Mesodermal cell (in vitro differentiated cells): ENCODE results near the gene NCK2.

ENCODE experiments used
- H3K27ac ChIP-seq: 2 replicates; pipeline ENCODE4 v1.7.0; 2013; ENCODE audit warnings: mild to moderate bottlenecking, low read depth, low read length, moderate library complexity; ENCODE audit not compliant: severe bottlenecking
- H3K36me3 ChIP-seq: 2 replicates; pipeline ENCODE4 v1.7.1; 2013; ENCODE audit warnings: mild to moderate bottlenecking, low read length, moderate library complexity; ENCODE audit not compliant: control insufficient read depth, insufficient read depth
- H3K4me1 ChIP-seq: one replicate; pipeline ENCODE4 v1.7.1; 2013; ENCODE audit warnings: mild to moderate bottlenecking, low read length; ENCODE audit not compliant: insufficient read depth, control insufficient read depth, poor library complexity, severe bottlenecking
- H3K4me3 ChIP-seq: 2 replicates; pipeline ENCODE4 v1.7.0; 2013; ENCODE audit warnings: low read length, control low read depth, mild to moderate bottlenecking; ENCODE audit not compliant: insufficient read depth, poor library complexity, severe bottlenecking; ENCODE audit errors: extremely low read depth
- H3K9me3 ChIP-seq: 2 replicates; pipeline ENCODE4 v1.7.1; 2013; ENCODE audit warnings: mild to moderate bottlenecking, low read length, moderate library complexity; ENCODE audit not compliant: control insufficient read depth
- WGBS, 2 experiments: methylation state at CpG; one replicate each; pipeline ENCODE4 v1.1.5; 2013; ENCODE audit warnings: missing lambda C conversion rate in 2 of 2; ENCODE audit not compliant: insufficient coverage in 2 of 2; 5-methylcytosine and 5-hydroxymethylcytosine counted together

The NCK2 gene

DNA sequence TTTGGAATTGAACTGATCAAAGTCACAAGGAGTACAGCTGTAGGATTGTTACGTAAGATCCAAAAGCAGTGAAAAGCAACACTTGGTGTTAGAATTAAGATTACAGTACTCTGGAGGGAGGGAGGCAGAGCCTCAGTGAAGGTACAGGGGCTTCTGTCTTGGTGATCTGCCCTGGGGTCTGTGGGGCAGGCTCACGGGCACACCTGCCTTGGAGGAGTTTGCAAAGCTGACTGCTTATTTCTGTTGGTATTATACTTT lies 114.9 kb downstream of the NCK2 start:
- peaks cover 35% of the 10 kb centered on the region for H3K36me3 ChIP-seq
- H3K27ac ChIP-seq: no peak overlapping the region
- 93 to 100% methylated on average over 1 of the region's 2 CpGs for WGBS, 2 experiments
- no peaks in the 10 kb centered on the region for H3K4me1 ChIP-seq
- no peaks in the 10 kb centered on the region for H3K9me3 ChIP-seq
- no peak overlapping the region for H3K4me3 ChIP-seq

DNA sequence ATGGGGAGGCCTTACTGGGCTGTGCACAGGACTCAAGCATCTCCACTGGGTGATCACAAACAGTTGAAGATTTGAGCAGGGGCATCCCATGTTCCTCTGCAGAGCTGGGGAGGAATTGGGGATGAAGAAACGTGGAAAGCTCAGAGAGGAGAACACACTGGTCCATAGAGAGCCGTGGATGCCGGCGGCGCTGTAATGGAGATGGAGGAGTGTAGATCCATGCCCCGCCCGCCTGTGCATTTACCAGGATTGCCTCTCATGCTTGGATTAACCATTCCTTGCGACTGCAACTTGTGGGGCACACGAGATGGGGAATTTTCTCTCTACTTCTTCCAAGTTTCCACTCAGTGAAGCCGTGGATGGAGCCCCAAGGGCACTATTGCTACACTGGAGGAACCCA lies 115.9 kb downstream of the NCK2 start:
- no peak overlapping the region for H3K27ac ChIP-seq
- no peak overlapping the region for H3K4me3 ChIP-seq
- no peaks in the 10 kb centered on the region for H3K9me3 ChIP-seq
- H3K4me1 ChIP-seq: no peaks in the 10 kb centered on the region
- WGBS, 2 experiments: 93 to 98% methylated on average over 10 of the region's 10 CpGs
- peaks cover 29% of the 10 kb centered on the region for H3K36me3 ChIP-seq

DNA sequence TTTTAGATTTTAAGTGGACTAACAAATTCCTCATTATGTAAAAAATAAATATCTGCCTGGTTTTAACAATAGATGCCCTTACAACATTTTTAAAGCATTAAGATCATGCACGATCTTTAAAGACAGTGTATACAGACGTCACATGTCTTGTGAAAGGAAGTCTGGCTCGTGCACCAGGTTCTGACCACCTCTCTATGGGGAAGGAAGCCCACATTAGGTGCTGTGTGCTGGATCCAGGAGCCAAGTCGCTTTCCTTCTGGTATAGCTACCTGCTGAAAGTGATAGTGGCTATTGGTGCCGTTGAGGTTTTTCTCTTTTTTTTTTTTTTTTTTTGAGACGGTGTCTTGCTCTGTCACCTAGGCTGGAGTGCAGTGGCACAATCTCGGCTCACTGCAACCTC lies 116.5 kb downstream of the NCK2 start:
- Histone ChIP-seq H3K27ac (no peak overlapping the region), H3K36me3 (peaks cover 24% of the 10 kb centered on the region), H3K4me1 (peaks cover under 1% of the 10 kb centered on the region), H3K9me3 (no peaks in the 10 kb centered on the region), H3K4me3 (no peak overlapping the region)
- 92 to 93% methylated on average over 2 to 4 of the region's 7 CpGs for WGBS, 2 experiments

DNA sequence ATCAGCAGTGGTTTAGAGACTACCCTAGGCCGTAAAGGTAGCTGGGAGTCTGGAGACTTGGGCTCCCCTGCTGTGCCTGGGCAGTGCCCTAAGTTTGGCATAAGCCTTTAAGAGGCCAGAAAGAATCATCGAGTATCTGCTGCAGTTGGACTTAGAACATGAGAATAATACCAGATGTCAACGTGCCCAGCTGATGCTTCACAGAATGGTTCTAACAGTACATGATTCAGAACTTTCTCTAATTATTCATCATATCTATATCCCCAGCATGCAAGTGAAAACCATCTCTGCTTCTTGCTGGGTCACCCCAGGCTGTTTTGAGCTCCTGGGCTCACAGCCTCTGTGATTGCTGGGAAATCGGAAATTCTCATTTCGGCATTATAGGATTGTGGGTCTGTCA lies 118.1 kb downstream of the NCK2 start:
- no peak overlapping the region for H3K27ac ChIP-seq
- peaks cover 17% of the 10 kb centered on the region for H3K36me3 ChIP-seq
- peaks cover 14% of the 10 kb centered on the region for H3K4me1 ChIP-seq
- WGBS, 2 experiments: 90 to 100% methylated on average over 2 of the region's 5 CpGs
- no peaks in the 10 kb centered on the region for H3K9me3 ChIP-seq
- no peak overlapping the region for H3K4me3 ChIP-seq

DNA sequence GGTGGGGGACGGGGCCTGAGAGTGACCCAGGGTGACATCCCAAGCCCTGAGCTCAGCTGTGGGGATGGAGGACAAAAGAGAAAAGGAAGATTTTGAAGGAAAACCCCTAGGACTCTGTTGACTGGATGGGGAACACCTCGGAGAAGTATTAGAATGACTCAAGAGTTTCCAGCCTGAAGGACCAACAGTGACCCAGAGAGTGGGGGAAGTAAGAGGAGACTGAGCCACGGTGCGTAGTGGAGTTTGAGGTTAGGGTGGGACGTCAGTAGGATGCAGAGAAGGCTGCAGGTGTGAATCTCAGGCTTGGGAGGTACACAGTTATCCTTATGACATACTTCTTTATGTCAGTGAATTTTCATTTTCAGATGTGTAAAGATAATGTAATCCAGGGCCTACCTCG lies 119.5 kb downstream of the NCK2 start:
- Histone ChIP-seq H3K4me3 (no peak overlapping the region), H3K27ac (no peak overlapping the region)
- 95 to 100% methylated on average over 2 of the region's 6 CpGs for WGBS, 2 experiments

DNA sequence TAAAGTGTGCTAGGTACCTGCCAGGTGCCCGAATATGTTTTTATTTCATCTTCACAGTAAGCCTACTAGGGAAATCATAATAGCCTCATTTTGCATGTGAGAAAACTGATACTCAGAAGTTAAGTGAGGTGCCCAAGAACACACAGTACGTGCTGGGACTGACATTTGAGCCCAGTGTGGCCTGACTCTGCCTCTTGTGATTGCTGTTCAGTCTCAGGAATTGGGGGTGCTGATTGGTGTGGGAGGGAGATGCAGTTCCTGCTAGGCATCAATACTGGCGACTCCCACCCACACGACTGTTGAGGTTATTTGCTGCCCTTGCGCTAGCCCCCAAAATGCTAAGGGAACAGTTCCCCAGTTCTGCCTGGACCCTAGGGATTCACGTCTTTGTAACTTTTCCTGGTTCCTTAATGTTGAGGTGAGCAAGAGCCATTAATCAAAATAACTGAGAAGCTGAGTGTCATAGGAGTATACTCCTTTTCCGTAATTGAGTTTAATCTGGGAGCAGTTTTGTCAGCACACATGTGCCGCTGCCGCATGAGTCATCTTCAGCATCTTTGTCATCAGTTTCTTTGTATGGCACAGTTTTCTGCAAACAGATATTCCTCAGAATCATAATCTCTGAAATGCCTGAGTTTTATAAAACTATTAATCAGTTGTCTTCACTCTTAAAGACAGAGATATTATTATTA lies 120.7 kb downstream of the NCK2 start:
- Histone ChIP-seq H3K27ac (no peak overlapping the region), H3K4me3 (no peak overlapping the region), H3K9me3 (no peaks in the 10 kb centered on the region), H3K4me1 (peaks cover 16% of the 10 kb centered on the region), H3K36me3 (peaks cover 13% of the 10 kb centered on the region)
- 94 to 100% methylated on average over 3 to 4 of the region's 9 CpGs for WGBS, 2 experiments

More for the DNA sequence above, 119.5 kb downstream of the NCK2 start:
- H3K4me1 ChIP-seq: peaks cover 16% of the 10 kb centered on the region
- no peaks in the 10 kb centered on the region for H3K9me3 ChIP-seq
- peaks cover 14% of the 10 kb centered on the region for H3K36me3 ChIP-seq

DNA sequence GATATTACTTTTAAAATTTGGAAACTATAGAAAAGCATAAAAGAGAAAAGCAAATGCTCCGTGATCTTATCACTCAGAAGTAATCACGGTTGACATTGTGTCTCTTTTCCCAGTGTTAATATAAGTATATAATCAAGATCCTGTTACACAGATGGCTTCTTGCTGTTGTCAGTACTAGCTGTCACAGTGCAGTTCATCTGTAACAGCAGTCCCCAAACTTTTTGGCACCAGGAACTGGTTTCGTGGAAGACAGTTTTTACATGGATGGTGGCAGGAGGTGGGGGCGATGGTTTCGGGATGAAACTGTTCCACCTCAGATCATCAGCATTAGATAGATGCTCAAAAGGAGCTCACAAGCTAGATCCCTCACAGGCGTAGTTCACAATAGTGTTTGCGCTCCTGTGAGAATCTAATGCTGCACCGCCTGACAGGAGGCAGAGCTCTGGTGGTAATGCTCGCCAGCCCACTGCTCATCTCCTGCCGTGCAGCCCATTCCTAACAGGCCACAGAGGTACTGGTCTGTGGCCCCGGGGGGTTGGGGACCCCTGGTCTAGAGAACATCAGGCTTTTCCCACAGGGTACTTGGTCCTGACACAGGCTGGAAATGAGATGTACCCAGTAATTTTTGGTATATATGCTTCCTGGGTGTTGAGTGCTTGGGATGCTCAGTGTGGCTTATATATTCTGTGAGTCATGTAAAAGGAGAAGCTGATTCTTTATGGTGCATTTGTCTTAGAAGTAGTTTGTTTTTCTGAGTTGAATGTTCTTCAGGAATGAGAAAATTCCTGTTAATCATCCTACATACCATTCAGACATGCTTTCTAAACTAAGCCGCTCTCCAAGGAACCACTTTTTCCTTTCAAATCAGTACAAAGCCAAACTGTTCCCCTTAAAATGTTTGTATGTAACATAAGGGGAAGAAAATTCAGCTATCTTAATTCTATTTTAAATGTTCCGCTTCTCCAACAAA lies 121.8 kb downstream of the NCK2 start:
- 90% methylated on average over 8 to 9 of the region's 13 CpGs for WGBS, 2 experiments
- H3K9me3 ChIP-seq: no peaks in the 10 kb centered on the region
- H3K27ac ChIP-seq: peak overlapping the region; percentile 26
- peaks cover 10% of the 10 kb centered on the region for H3K36me3 ChIP-seq
- H3K4me3 ChIP-seq: no peak overlapping the region
- peaks cover 16% of the 10 kb centered on the region for H3K4me1 ChIP-seq

DNA sequence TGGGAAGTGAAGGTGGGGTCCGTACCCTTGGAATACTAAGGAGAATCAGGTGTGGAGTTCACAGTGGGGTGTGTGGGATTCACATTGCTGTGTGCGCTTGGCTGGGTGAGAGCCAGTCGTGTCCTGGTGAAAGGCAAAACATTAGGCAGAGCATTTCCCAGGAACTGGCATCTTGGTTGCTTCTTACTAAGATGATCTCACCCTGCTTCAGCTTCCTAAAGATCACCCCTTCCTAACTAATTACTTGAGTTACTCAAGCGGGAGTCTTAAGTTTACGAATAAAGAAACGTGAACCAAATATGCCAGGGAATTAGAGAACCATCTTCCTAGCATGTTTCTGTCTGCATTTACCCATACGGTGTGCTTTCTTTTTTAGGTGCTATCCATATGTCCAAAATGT lies 122.9 kb downstream of the NCK2 start:
- H3K4me1 ChIP-seq: peaks cover 16% of the 10 kb centered on the region
- WGBS, 2 experiments: 90 to 98% methylated on average over 6 to 7 of the region's 7 CpGs

DNA sequence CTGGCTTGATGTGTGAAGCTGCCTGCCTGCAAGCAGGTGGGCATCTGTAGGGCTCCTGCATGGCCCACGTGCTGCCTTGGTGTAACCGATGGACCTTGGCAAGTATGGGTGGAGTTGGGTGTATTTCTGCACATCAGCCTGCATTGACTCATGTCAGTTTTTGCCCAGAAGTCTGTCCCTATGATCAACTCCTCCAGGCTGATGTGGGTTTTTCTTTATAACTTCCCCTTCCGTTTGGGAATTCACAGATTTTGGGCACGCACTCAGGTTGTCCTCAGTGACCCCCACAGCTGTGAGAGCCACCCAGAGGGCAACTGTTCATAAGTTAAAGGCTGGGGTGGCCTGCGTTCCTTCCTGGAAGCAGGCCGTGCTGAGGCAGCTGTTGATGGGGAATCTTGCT lies 123.3 kb downstream of the NCK2 start:
- peaks cover 16% of the 10 kb centered on the region for H3K4me1 ChIP-seq
- no peaks in the 10 kb centered on the region for H3K9me3 ChIP-seq
- no peak overlapping the region for H3K27ac ChIP-seq
- H3K4me3 ChIP-seq: no peak overlapping the region
- H3K36me3 ChIP-seq: peaks cover 13% of the 10 kb centered on the region
- WGBS, 2 experiments: 95 to 100% methylated on average over 2 to 6 of the region's 6 CpGs

More for the DNA sequence above, 122.9 kb downstream of the NCK2 start:
- Histone ChIP-seq H3K9me3 (no peaks in the 10 kb centered on the region), H3K36me3 (peaks cover 13% of the 10 kb centered on the region), H3K4me3 (no peak overlapping the region), H3K27ac (no peak overlapping the region)

DNA sequence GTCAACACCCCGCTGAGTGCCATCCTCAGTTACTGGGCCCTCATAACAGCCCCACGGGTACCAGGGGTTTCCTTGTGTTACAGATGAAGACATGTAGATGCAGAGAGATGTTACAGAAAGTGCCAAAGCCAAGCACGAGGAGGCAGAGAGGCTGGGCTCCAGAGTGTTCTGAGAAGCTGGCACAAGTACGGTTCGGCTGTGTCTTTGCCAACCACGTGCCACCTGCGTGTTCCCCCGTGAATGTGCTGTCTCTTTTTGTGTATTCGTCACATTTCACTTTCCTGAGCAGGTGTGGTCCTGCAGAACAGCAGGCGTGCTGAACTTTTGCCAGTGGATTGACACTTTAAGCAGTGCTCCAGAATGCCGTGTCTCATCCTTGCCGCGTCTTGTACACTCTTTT lies 124.6 kb downstream of the NCK2 start:
- WGBS, 2 experiments: 95 to 97% methylated on average over 10 of the region's 13 CpGs
- H3K4me3 ChIP-seq: no peak overlapping the region
- no peak overlapping the region for H3K27ac ChIP-seq

DNA sequence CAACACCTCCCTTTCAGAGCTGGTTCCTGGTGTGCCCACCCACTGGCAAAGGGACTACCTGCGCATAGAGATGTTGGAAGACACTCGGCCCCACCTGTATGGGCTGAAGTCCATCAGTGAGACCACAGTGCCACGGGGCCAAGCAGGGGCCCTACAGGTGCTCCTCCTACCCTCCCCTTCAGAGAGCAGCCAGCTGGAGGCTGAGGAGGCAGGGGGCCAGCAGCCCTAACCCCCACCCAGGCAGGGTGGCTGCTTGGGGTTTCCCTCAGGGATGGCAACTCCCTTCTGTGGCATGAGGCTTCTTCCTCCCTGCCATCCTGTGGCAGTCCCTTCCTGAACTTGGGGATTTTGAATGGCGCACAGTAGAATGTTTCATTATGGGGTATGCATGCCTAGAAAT lies 125.3 kb downstream of the NCK2 start:
- Histone ChIP-seq H3K4me3 (no peak overlapping the region), H3K27ac (no peak overlapping the region), H3K9me3 (no peaks in the 10 kb centered on the region), H3K36me3 (peaks cover 13% of the 10 kb centered on the region), H3K4me1 (peaks cover 28% of the 10 kb centered on the region)
- WGBS, 2 experiments: 83 to 100% methylated on average over 1 to 3 of the region's 4 CpGs

More for the DNA sequence above, 124.6 kb downstream of the NCK2 start:
- H3K9me3 ChIP-seq: no peaks in the 10 kb centered on the region
- peaks cover 28% of the 10 kb centered on the region for H3K4me1 ChIP-seq
- peaks cover 13% of the 10 kb centered on the region for H3K36me3 ChIP-seq
